ENCODE data around the gene TRMT2A. TPM values are rescaled to one million over a fixed set of nuclear protein-coding genes. Genes with fewer than 3 reads are reported as not detected.

The TRMT2A gene
- total RNA-seq, 1 donor from 2014 or later: 45.8 TPM

GRCh38 chr22:20107951-20108756 is 8.9 kb downstream of the TRMT2A start:
- Mint-ChIP-seq H3K27ac (ENCODE audit: unreplicated experiment) (peak overlapping the region; percentile 45), H3K27me3 (ENCODE audit: low read depth) (no peaks in the 10 kb centered on the region), H3K36me3 (ENCODE audit: low read depth) (peaks cover 13% of the 10 kb centered on the region), H3K9me3 (ENCODE audit: low read depth) (no peaks in the 10 kb centered on the region), H3K4me1 (ENCODE audit: low read depth) (peaks cover 3% of the 10 kb centered on the region), H3K4me3 (ENCODE audit: unreplicated experiment) (no peak overlapping the region)
- TF ChIP-seq CTCF (IDR thresholded peaks at IDR 0.05): no peak
- DNase-seq (ENCODE audit: low spot score): peak; percentile 81

- peak; percentile 63 for DNase-seq (ENCODE audit: low spot score)
- H3K4me3 Mint-ChIP-seq (ENCODE audit: unreplicated experiment): no peak overlapping the region
- H3K4me1 Mint-ChIP-seq (ENCODE audit: low read depth): peaks cover 3% of the 10 kb centered on the region
- H3K27me3 Mint-ChIP-seq (ENCODE audit: low read depth): no peaks in the 10 kb centered on the region
- no peak overlapping the region for H3K27ac Mint-ChIP-seq (ENCODE audit: unreplicated experiment)
- H3K9me3 Mint-ChIP-seq (ENCODE audit: low read depth): no peaks in the 10 kb centered on the region
- peaks cover 13% of the 10 kb centered on the region for H3K36me3 Mint-ChIP-seq (ENCODE audit: low read depth)
- no peak for TF ChIP-seq CTCF (IDR thresholded peaks at IDR 0.05)
Measured at GRCh38 chr22:20107471-20107901, 9.5 kb downstream of the TRMT2A start.

DNA sequence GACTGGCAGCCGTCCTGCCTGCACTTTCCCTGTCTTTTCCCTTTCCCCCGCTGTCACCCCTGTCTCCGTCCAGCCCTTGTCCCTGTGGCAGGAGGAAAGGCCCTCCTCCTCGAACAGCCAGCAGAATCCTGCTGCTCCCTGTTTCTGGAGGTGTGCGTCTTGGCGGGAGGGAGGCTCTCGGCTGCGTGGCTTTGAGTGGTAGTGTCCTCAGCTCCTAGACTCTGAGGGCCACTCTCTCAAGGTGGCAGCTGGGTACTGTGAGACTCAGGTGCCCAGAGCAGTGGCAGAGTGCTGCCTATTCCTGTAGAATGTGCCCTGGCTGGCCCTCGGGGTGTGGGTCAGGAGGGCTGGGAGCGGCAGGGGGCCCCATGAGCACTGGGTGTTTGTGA is 10.2 kb downstream of the TRMT2A start:
- Mint-ChIP-seq H3K4me1 (ENCODE audit: low read depth) (peaks cover under 1% of the 10 kb centered on the region), H3K27me3 (ENCODE audit: low read depth) (no peaks in the 10 kb centered on the region), H3K4me3 (ENCODE audit: unreplicated experiment) (no peak overlapping the region), H3K27ac (ENCODE audit: unreplicated experiment) (no peak overlapping the region), H3K9me3 (ENCODE audit: low read depth) (no peaks in the 10 kb centered on the region), H3K36me3 (ENCODE audit: low read depth) (peaks cover 13% of the 10 kb centered on the region)
- no peak for TF ChIP-seq CTCF (IDR thresholded peaks at IDR 0.05)
- peak; percentile 67 for DNase-seq (ENCODE audit: low spot score)

DNA sequence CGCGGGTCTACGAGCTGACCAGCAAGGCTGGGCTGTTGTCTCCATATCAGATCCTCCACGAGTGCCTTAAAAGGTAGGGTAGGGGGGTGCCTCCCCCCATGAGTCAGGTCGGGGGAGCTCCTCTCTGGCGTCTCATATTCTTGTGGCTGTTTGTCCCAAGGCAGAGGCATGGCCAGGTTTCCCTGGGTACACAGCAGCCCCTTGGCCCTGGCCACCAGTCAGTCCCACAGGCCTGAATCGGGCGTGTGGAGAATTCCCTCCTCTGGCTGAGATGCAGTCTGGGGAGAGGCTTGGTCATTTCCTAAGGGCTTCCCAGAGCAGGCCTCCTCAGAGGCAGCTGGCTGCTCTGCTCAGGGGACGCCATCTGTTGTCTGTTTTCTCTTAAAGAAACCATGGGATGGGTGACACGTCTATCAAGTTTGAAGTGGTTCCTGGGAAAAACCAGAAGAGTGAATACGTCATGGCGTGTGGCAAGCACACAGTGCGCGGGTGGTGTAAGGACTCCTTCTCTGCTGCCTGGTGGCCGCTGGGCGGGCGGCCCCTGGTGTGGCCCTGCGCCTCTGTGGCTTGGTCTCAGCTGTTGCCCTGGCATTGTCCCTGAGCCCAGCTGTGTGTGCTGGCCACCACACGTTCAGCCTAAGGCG is 10.7 kb downstream of the TRMT2A start:
- H3K36me3 Mint-ChIP-seq (ENCODE audit: low read depth): peaks cover 13% of the 10 kb centered on the region
- TF ChIP-seq CTCF (IDR thresholded peaks at IDR 0.05): no peak
- peak; percentile 54 for DNase-seq (ENCODE audit: low spot score)
- H3K4me1 Mint-ChIP-seq (ENCODE audit: low read depth): no peaks in the 10 kb centered on the region
- no peaks in the 10 kb centered on the region for H3K9me3 Mint-ChIP-seq (ENCODE audit: low read depth)
- no peaks in the 10 kb centered on the region for H3K27me3 Mint-ChIP-seq (ENCODE audit: low read depth)
- no peak overlapping the region for H3K4me3 Mint-ChIP-seq (ENCODE audit: unreplicated experiment)
- no peak overlapping the region for H3K27ac Mint-ChIP-seq (ENCODE audit: unreplicated experiment)

- H3K9me3 Mint-ChIP-seq (ENCODE audit: low read depth): no peaks in the 10 kb centered on the region
- H3K4me1 Mint-ChIP-seq (ENCODE audit: low read depth): no peaks in the 10 kb centered on the region
Measured at GRCh38 chr22:20105456-20106204, 11.4 kb downstream of the TRMT2A start.

More at GRCh38 chr22:20105456-20106204, 11.4 kb downstream of the TRMT2A start:
- Mint-ChIP-seq H3K4me3 (ENCODE audit: unreplicated experiment) (no peak overlapping the region), H3K27me3 (ENCODE audit: low read depth) (no peaks in the 10 kb centered on the region), H3K36me3 (ENCODE audit: low read depth) (peaks cover 13% of the 10 kb centered on the region), H3K27ac (ENCODE audit: unreplicated experiment) (no peak overlapping the region)
- DNase-seq (ENCODE audit: low spot score): peak; percentile 65
- TF ChIP-seq CTCF (IDR thresholded peaks at IDR 0.05): no peak

Data from chondrocyte (in vitro differentiated cells).